GM18499 (cell line): Measurements from ENCODE around the gene RPS21.
"Not testable (repeated sequence)": the region's sequence is repeated elsewhere in the genome, so short reads cannot be mapped to it uniquely, and the experiment has no call there.

Experiments
- ATAC-seq: cut with Tn5 transposase; IDR thresholded peaks from one replicate; pipeline ENCODE4 v1.9.1; 2021; ENCODE audit warnings: moderate number of reproducible peaks; ENCODE audit not compliant: insufficient read depth, unreplicated experiment

The RPS21 gene

GRCh38 chr20:62363920-62364851 is 22.7 kb upstream of the RPS21 start:
- no peak for ATAC-seq

GRCh38 chr20:62364911-62365736 is 21.8 kb upstream of the RPS21 start:
- no peak for ATAC-seq

GRCh38 chr20:62365814-62366369 is 21.0 kb upstream of the RPS21 start:
- no peak for ATAC-seq

- ATAC-seq = no peak
These were observed 20.4 kb upstream of the RPS21 start for GRCh38 chr20:62366370-62367135.

- no peak for ATAC-seq
These were observed 19.7 kb upstream of the RPS21 start, which contains the start of gene LAMA5 for GRCh38 chr20:62367136-62367632. TSS of gene LAMA5 (minus strand) at chr20:62367312. CDS start at chr20:62367245, 67 bp downstream.

GRCh38 chr20:62367633-62368391 is 19.1 kb upstream of the RPS21 start:
- no peak for ATAC-seq

DNA sequence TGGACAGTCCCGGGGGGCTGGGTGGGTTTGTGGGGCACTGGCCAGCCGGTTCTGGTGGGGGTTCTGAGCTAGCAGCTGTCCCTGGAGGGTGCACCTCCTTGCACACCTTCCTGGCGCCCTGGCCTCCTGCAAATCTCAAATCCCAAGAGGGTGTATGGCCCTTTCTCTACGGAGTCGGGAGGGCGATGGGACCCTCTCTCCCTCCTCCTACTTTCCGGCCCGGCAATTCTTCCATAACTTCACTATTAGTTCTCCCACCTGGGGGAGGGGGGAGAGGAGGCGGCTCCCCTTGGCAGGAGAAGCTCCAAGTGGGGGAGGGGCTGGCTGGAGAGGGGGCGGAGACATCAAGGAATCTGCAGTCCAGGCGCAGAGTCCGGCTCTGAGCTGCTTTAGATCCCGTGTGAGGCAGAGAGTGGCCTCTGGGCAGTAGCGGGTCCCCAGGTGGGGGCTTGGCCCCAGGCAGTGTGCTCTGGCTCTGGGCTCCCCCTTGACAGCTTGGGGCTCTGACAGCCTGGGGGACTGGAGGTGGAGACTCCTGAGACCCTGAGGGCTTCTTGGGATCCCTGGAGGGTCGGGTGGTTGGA is 18.4 kb upstream of the RPS21 start:
- no peak for ATAC-seq

DNA sequence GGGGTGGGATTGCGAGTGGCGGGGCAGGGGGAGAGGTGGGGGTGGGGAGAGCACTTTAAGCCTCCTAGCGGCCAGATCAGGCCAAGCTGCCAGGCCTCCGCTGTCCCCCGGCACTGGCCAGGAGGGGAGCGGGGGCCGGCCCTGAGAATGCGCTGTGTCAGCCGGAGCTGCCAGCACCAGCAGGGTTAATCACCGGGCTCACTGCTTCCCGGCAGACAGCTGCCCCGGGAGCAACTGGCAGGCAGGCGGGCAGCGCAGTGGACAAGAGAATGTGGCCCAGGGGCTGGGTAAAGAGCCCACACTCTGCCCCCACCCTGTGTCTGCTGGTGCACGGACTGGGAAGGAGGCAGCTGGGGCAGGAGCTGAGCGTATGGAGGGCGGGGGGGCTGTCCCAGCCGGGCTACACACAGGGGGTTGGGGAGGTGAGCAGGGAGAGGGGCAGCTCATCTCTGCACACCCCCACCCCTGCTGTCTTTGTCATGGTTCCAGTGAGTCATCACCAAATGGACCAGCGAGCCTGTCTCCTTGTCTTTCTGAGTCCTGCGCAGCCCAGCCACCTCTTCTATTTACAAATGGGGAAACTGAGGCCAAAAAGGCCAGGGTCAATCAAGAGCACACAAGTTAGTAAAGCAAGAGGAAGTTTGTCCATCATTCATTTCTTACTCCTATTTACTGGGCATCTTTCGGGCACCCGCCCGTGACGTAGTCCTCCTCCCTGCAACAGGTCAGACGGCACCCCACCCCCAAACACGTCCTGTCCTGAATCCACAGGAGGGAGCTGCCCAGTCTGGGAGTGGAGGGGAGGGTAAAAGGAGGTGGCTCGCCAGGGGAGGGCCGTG is 17.7 kb upstream of the RPS21 start:
- ATAC-seq = no peak

DNA sequence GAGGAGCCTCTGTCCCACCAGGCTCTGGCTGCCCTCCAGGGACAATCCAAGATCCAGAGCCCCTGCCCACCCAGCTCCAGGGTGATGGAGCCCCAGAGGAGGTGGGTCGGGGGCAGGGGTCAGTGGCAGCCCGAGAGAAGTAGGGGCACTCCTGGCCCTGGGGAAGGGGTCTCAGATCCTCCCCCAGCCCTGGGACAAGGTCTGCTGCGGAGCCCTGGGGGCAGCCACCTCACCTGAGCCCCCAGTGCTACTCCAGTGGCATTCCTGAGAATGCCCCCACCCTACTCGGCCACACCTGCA is 17.1 kb upstream of the RPS21 start:
- no peak for ATAC-seq

GRCh38 chr20:62370115-62370806 is 16.6 kb upstream of the RPS21 start:
- no peak for ATAC-seq

DNA sequence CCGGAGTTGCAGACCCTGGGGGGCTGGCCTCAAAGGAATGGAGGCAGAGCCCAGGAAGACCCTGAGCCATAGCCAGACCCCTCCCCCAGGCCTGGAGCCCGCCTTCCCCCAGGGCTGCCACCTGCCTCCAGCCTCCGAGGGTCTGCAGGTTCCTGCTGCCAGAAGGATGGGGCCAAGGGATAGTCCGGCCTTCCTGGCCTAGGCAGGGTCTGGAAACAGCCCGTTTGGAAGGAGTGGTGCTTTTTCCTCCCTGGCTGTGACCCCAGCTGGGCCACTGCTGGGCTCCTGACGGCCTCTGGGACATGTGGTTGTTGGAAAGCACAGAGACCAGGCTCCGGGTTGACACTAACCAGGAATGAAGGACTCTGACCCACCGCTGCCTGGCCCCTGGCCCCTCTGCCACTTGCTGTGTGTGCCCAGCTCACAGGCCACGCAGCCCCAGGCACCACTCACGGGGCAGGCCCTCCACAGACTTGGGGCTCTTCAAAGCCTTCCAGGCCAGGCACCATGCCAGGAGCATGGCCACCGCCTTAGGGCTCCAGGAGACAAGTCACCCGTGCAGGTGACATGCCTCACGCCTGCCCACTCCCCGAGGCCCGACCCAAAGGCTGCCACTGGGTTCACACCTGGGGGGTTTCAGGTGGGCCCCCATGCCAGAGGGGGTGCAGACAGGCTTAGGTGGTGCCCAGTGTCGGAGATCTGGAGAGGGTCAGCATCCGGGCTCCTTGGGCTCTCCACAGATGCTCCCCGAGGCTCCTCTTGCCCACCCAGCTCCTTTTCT is 15.9 kb upstream of the RPS21 start:
- no peak for ATAC-seq

- no peak for ATAC-seq
These were observed 15.3 kb upstream of the RPS21 start for GRCh38 chr20:62371588-62372041.

GRCh38 chr20:62372042-62372993 is 14.6 kb upstream of the RPS21 start:
- ATAC-seq = no peak

- not testable (repeated sequence) for ATAC-seq
These were observed 13.2 kb upstream of the RPS21 start for GRCh38 chr20:62373631-62374179.
